Ramos (cell line): Measurements from ENCODE around the gene RAB8B.

Experiments used
- in situ Hi-C: fragments of 300-500 bp; cut with MboI; formaldehyde crosslinking; loops from one replicate; pipeline ENCODE4 v1.14.3; 2022; ENCODE audit warnings: low sequenced_read_pairs; ENCODE audit not compliant: unreplicated experiment

RAB8B gene

DNA sequence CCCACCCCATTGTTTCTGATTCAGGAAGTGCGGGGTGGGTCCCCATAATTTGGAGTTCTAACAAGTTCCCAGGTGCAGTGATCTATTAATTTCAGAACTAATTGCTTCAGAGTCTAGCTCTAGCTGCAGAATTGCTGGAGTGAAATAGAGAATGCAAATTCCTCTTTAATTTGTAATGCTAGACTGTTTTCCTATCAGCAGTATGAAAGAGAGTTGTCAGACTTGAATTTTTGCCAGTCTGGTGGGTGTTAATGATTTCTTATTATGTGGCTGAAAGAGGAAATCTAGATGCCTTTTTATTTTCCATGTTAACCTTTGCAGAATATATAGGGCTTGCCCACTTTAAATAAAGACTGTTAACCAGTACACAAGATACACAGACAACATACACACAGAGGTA is 111.7 kb downstream of the RAB8B start:
- in situ Hi-C loops: no loop called here

DNA sequence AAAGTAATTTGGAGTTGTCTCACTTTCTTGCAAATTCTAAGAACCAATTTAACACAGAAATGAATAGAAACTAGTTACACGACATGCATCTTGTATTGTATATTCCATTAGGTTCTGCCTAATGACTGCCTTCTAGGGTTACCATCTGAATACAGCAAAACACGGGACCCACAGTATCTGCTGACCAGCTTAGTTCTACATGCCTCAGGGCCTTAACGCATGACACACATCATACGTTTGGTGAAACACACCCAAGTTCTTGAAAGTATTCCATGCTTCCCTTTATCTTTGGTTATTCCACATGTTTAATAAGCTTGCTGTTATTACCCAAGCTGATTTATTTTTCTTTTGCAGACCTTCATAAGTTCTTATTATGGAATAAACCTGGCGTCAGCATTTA is 115.9 kb downstream of the RAB8B start:
- in situ Hi-C loops: no loop called here

GRCh38 chr15:63306492-63307073 is 117.2 kb downstream of the RAB8B start:
- in situ Hi-C loops: no loop called here

DNA sequence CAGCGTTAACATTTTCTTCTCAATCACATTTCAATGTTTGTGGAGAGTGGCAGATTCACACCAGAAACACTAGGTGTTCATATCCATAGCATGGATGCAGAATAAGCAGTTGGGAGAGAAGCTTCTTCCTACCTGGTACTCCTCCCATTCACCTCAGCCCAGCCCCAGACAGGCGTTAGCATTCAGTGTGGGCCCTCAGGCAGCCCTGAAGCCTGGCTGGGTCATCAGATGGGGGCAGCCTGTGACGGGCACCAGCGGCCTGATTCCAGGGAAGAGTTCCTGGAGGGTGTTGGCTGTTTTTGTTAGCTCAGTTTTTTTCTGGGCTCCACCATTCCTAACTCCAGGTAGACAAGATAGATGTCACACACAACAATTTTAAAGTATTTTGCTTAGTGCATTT is 119.1 kb downstream of the RAB8B start:
- in situ Hi-C loops: no loop called here

- in situ Hi-C loops: no loop called here
Measured at GRCh38 chr15:63308947-63309346, 119.5 kb downstream of the RAB8B start.

GRCh38 chr15:63310646-63311045 is 121.2 kb downstream of the RAB8B start:
- in situ Hi-C loops: no loop called here

GRCh38 chr15:63312286-63312685 is 122.9 kb downstream of the RAB8B start:
- in situ Hi-C loops: no loop called here

GRCh38 chr15:63313825-63314224 is 124.4 kb downstream of the RAB8B start:
- in situ Hi-C loops: no loop called here

DNA sequence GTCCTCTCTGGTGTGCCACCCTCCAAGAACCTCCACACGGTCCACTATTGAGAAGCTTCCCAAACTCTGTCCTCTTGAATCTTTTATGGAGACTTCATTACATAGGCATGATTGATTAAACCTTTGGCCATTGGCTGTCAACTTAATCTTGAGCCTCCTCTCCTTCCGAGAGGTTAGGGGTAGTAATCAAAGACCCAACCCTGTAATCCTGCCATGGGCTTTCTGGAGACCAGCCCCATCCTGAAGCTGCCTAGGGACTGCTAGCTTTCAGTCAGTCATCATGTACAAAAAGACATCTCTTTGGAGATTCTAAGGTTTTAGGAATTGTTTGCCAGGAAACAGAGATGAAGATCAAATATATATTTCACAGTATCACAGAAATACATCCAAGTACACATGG is 125.0 kb downstream of the RAB8B start:
- in situ Hi-C loops: no loop called here
